HG02571 (cell line): ENCODE results near the gene SF3A2.
"Not testable (repeated sequence)": the region's sequence is repeated elsewhere in the genome, so short reads cannot be mapped to it uniquely, and the experiment has no call there.

ENCODE experiments used
- ATAC-seq: cut with Tn5 transposase; IDR thresholded peaks from one replicate; pipeline ENCODE4 v1.9.1; 2021; ENCODE audit warnings: mild to moderate bottlenecking, moderate library complexity; ENCODE audit not compliant: unreplicated experiment

SF3A2 gene

GRCh38 chr19:2236314-2237050, at the start of gene SF3A2, which contains the start of gene PLEKHJ1:
Gene SF3A2, plus strand, starts transcription at chr19:2236824. Its CDS starts 6,595 bp downstream, at chr19:2243419.
Gene PLEKHJ1, minus strand, starts transcription at chr19:2236329. Its CDS starts 81 bp downstream, at chr19:2236248.
- peak; percentile 69 for ATAC-seq

- no peak for ATAC-seq
These were observed 49.5 kb upstream of the SF3A2 start for GRCh38 chr19:2187159-2187558.

- no peak for ATAC-seq
These were observed 47.8 kb upstream of the SF3A2 start for GRCh38 chr19:2188708-2189385.

- ATAC-seq = no peak
These were observed 46.7 kb upstream of the SF3A2 start for GRCh38 chr19:2189880-2190279.

- no peak for ATAC-seq
These were observed 45.7 kb upstream of the SF3A2 start for GRCh38 chr19:2190848-2191455.

GRCh38 chr19:2191456-2192310, 44.9 kb upstream of the SF3A2 start:
- no peak for ATAC-seq

- ATAC-seq = no peak
These were observed 43.8 kb upstream of the SF3A2 start for GRCh38 chr19:2192862-2193261.

- ATAC-seq = no peak
These were observed 42.8 kb upstream of the SF3A2 start for GRCh38 chr19:2193807-2194206.

GRCh38 chr19:2194513-2195078, 42.0 kb upstream of the SF3A2 start:
- ATAC-seq = no peak

GRCh38 chr19:2195361-2195760, 41.3 kb upstream of the SF3A2 start:
- no peak for ATAC-seq

GRCh38 chr19:2195914-2196313, 40.7 kb upstream of the SF3A2 start:
- no peak for ATAC-seq

GRCh38 chr19:2197270-2197669, 39.4 kb upstream of the SF3A2 start:
- no peak for ATAC-seq

- no peak for ATAC-seq
These were observed 38.3 kb upstream of the SF3A2 start for GRCh38 chr19:2198317-2198716.

GRCh38 chr19:2199215-2199614, 37.4 kb upstream of the SF3A2 start:
- ATAC-seq = no peak

GRCh38 chr19:2199861-2200623, 36.6 kb upstream of the SF3A2 start:
- ATAC-seq = no peak

- ATAC-seq = not testable (repeated sequence)
These were observed 35.9 kb upstream of the SF3A2 start for GRCh38 chr19:2200624-2201294.

- no peak for ATAC-seq
These were observed 35.0 kb upstream of the SF3A2 start for GRCh38 chr19:2201473-2202148.

GRCh38 chr19:2202366-2202765, 34.3 kb upstream of the SF3A2 start:
- no peak for ATAC-seq

GRCh38 chr19:2207008-2207407, 29.6 kb upstream of the SF3A2 start:
- no peak for ATAC-seq
